Astrocyte of the cerebellum (primary cell): ENCODE data around the gene COMT.

Experiments
- DNase-seq: peaks from one replicate; pipeline ENCODE4 v3.0.0-alpha.2; 2011; ENCODE audit warnings: low read depth
- H3K4me3 ChIP-seq: 2 replicates; pipeline ENCODE4 v1.5.1; 2011; ENCODE audit warnings: mild to moderate bottlenecking, low read depth, low read length, moderate library complexity
- CTCF ChIP-seq: IDR thresholded peaks from 2 replicates; pipeline ENCODE4 v1.5.1; 2012; ENCODE audit warnings: low read length, low read depth, moderate library complexity, mild to moderate bottlenecking; ENCODE audit errors: missing control alignments
- in situ Hi-C: cut with HindIII; loops from 2 replicates; pipeline ENCODE4 v1.10.0; 2017; ENCODE audit warnings: low sequenced_read_pairs

COMT gene

GRCh38 chr22:19962909-19963806, 21.6 kb downstream of the COMT start:
- in situ Hi-C loops = no loop called here
- no peak for TF ChIP-seq CTCF
- no peak for DNase-seq
- H3K4me3 ChIP-seq = no peak overlapping the region

DNA sequence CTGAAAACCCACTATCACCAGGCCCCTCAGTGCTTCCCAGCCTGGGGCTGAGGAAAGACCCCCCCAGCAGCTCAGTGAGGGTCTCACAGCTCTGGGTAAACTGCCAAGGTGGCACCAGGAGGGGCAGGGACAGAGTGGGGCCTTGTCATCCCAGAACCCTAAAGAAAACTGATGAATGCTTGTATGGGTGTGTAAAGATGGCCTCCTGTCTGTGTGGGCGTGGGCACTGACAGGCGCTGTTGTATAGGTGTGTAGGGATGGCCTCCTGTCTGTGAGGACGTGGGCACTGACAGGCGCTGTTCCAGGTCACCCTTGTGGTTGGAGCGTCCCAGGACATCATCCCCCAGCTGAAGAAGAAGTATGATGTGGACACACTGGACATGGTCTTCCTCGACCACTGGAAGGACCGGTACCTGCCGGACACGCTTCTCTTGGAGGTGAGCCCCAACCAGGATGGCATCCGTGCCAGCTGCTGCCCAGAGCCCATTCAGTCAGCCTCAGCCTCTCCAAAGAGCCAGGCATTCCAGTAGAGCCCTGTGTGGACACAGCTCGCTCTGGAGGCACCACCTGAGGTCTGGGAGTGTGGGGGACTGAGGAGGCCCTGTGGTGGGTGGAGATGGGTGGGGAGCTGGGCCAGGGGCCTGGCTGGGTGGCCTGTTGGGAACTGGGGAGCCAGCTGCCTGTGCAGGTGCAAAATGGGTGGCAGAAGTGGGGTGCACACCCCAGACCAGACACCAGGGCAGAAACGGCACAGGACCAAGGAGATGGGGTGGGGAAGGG, 22.5 kb downstream of the COMT start:
- no peak for TF ChIP-seq CTCF
- DNase-seq = no peak
- in situ Hi-C loops = no loop called here
- H3K4me3 ChIP-seq = no peak overlapping the region

DNA sequence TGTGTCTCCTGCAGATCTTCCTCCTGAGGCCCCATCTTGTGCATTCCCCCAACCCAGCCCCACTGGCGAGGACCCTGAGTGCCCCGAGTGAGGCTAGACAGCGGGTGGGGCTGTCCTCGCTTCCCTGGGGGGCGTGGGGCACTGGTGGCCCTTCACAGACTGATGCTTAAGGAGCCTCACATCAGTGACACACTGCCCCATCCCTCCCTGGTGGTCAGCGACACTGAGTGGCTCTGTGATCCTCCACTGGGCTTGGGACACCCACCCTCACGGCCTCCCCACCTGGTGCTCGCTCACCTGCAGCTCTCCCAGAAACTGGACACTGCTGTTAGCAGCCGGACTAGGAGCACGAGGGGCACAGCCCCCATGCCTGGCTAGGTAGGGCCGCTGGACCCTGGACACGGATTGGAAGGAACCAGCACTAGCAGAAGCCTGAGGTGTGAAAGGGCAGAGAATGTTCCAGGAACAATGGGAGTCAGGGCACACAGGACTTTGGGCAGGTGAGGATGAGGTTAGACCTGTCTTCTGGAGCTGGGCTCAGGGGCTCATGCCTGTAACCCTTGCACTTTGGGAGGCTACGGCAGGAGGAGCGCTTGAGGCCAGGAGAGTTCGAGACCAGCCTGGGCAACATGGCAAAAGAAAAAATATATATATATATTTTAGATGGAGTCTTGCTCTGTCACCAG, 23.3 kb downstream of the COMT start:
- no peak for TF ChIP-seq CTCF
- no peak for DNase-seq
- no peak overlapping the region for H3K4me3 ChIP-seq
- in situ Hi-C loops = no loop called here

- no peak for DNase-seq
- peak; percentile 57 for TF ChIP-seq CTCF
- H3K4me3 ChIP-seq = no peak overlapping the region
- in situ Hi-C loops = no loop called here
These were observed 24.5 kb downstream of the COMT start for GRCh38 chr22:19965771-19966709.

DNA sequence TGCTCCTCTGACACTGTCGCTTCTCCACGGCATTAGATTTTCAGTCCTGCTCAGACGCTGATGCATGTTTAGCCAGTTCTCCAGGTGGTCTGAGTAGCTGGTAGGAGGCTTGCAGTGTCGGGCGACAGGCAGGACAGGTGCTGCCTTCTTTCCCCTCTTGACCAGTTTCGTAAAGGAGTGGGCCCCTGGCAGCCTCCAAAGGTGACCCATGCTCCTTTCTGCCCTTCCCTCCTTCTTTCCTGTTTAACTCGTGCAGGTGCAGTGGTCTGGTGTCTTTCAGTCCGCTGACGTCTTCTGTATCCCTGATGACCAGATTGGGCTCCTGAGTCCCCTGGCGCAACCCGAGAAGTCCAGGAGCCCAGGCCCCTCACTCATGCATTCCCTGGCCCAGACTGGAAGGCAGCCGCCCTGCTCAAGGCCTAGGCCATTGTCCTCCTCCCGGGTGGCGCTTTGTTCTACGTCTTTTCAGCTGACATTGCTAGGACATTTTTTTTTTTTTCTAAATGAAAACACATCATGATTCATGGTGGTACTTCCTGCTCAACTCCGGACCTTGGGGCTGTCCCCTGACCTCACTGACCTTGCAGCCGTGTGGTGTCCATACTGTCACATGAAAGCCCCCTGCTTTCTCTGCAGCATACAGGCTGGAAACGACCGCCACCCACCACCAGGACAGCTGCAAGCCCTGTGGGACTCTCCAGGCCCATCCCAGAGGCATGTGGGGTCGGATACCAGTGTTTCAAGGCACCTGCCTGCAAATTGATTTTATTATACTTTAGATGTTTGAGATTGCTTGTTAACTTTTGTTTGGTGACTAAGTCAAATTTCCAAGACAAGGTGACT, 25.6 kb downstream of the COMT start:
- no peak for DNase-seq
- H3K4me3 ChIP-seq = no peak overlapping the region
- no peak for TF ChIP-seq CTCF
- in situ Hi-C loops = no loop called here
